ENCODE results near the gene GRIK3.

Gene GRIK3

DNA sequence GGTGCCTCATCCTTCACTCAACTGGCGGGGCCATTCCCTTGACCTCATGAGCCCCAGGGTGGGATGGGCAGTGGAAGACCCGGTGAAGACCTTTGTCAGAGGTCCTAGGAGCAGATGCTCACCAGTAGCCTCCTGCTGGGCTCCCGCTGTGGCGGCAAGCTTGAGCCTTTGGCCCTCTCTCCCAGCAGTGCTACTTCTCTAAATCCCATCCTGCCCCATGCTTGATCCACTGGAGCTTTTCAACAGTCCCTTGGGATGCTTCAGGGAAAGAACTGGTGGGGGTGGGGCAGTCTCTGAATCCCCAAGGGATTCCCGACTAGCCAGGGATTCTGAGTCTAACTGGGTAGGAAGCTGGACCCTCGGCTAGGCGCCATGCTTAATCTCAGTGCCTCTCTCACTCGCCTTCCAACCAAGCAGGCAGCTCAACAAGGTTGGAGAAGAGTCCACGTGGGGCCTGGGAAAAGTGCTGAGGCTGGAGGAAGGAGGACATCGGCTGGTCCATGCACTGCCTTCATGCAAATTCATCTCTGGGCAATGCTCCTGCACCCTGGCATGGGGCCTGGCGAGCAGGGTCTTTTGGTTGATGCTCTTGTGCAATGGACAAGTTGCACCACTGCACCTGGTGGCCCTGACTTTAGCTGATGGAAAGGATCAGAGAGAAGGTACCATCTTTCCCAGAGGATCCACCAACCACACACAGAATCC is 190.3 kb downstream of the GRIK3 start:
- H3K4me3 ChIP-seq (ENCODE audit: low read length) = no peak overlapping the region
- no peak for TF ChIP-seq ZNF274 (IDR thresholded peaks at IDR 0.05; ENCODE audit: low read depth, low read length)

DNA sequence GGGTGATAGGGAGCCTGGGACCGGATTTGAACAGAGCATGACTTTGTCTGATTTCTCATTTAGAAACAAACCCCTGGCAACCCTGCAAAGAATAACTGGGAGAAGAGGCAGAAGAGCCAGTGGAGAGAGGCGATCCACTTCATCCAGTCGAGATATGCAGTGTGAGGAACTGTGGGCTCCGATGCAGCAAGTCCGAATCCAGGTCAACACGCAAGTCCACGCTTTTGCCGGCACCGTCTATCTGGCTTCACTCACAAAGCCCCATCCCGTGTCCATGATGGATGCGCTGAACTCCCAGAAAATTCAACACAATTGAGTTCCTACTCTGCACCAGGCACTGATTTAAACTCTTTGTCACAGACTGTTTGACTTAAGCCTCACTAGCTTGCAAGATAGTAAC is 191.3 kb downstream of the GRIK3 start:
- no peak for TF ChIP-seq ZNF274 (IDR thresholded peaks at IDR 0.05; ENCODE audit: low read depth, low read length)
- no peak overlapping the region for H3K4me3 ChIP-seq (ENCODE audit: low read length)

DNA sequence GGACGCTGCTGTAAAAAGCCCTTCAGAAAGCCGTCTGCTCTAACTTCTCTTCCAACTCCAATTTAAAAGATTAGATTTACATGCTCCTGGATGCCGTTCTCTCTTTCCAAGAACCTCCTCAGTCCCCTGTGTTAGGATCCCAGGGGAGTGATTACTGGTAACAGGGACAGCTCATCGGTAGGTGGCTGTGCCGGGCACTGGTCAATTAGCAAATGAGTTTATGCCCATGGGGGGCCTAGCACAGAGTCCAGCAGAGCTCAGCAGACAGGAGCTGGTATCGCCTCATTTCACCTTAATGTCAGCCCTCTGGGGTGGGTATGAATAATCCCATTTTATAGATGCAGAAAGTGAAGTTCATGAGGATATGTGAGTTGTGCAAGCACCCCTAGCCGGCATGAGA is 191.9 kb downstream of the GRIK3 start:
- no peak for TF ChIP-seq ZNF274 (IDR thresholded peaks at IDR 0.05; ENCODE audit: low read depth, low read length)
- H3K4me3 ChIP-seq (ENCODE audit: low read length) = no peak overlapping the region

DNA sequence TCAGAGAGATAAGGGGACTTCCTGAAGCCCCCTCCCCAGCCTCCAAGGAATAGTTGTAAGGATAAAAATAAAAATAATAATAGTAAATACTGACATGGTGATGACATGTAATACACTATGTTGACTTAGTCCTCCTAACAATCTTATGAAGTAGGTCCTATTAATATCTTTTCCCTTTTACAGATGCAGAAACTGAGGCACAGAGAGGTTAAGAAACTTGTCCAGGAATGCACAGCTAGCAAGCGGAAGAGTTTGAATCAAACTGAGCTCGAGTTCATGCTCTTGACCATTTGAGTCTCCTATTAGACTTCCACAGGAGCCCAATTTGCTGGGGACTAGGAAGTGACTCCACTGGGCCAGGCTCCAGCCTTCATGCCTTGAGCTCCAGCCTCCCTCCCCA is 194.8 kb downstream of the GRIK3 start:
- H3K4me3 ChIP-seq (ENCODE audit: low read length) = no peak overlapping the region
- TF ChIP-seq ZNF274 (IDR thresholded peaks at IDR 0.05; ENCODE audit: low read depth, low read length) = no peak

DNA sequence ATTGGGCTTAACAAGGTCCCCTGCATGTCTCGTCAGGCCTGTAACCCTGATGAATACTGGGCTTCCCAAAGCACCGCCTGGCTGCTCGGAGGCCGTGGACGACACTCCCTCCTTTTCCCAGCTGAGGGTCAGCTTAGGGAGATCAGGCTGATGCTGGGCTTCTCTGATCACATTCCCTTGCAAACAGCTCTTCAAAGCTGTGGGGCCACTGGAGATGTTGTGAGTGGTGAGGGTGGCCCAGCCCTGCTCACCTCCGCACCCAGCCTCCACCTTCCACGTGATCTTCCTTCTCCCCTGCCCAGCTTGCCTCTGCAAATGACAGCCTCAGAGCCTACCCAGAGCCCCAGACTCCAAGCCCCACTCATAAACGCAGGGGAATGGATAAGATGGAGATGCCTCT is 195.4 kb downstream of the GRIK3 start:
- H3K4me3 ChIP-seq (ENCODE audit: low read length) = no peak overlapping the region

DNA sequence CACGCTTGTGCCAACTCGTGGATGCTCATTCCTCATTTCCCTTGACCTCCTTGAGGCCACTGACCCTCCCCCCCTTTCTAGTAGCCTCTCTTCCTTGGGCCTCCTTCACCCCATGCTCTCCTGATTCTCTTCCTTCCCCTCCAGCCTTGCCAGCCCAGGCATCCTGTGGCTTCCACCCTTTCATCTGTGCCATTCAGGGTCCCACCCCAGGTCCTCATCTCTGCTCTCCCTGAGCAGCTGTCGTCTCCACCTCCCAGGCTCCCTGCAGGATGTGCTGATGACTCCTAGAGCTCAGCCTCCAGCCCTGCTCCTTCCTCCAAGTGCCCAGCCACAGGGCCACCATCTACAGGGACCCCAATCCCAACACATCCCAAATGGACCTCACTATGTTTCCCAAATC is 197.4 kb downstream of the GRIK3 start:
- no peak overlapping the region for H3K4me3 ChIP-seq (ENCODE audit: low read length)
- TF ChIP-seq ZNF274 (IDR thresholded peaks at IDR 0.05; ENCODE audit: low read depth, low read length) = no peak

More for the DNA sequence above, 195.4 kb downstream of the GRIK3 start:
- TF ChIP-seq ZNF274 (IDR thresholded peaks at IDR 0.05; ENCODE audit: low read depth, low read length) = no peak

DNA sequence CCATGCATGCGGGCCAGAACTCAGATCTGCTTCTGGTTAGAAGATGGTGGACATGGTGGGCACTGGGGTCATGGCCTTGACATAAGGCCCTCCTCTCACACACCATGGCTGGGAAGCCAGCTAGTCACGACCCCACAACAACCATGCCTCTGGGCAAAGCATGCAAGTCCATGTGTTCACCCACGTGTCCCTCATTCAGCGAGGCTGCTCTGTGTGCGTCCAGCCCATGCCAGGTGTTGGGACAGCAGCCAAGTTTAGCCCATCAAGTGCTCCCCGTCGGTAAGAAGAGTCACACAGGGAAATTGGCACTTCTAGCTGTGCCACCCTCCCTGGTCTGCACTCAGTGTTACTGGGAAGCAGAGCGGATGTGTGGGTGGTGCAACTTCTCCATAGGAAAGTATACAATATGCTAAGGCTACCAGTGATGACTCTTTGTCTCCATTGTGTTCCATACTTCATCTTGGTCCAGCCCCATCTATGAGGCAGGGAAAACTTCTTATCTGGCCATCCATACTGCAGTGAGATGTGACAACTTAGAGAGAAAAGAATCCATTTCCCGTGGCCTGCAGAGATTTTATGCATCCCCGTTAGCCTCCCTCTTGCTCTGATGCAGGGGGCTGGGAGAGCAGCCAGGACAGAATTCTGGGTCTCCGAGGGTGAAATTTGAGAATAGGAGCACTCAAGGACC is 198.0 kb downstream of the GRIK3 start:
- no peak for TF ChIP-seq ZNF274 (IDR thresholded peaks at IDR 0.05; ENCODE audit: low read depth, low read length)

DNA sequence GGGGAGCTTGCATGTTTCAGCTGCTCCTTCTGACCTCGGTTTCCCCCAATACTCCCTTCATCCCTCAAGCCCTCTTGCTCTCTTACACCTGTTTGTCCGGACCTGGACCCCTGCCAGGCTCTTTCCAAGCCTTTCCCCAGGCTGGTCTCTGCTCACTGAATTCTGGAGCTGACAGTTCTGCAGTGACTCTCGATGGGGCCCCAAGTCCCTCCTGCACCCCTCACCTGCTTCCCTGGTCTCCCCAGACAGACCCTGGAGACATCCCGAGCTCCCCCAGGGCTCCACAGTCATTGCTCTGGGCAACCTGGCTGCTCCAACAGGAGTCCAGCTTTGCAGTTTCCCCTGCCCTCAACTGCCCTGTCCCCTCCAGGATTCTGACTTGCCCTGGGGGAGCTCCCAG is 198.6 kb downstream of the GRIK3 start:
- no peak overlapping the region for H3K4me3 ChIP-seq (ENCODE audit: low read length)
- TF ChIP-seq ZNF274 (IDR thresholded peaks at IDR 0.05; ENCODE audit: low read depth, low read length) = no peak

More for the DNA sequence above, 198.0 kb downstream of the GRIK3 start:
- no peak overlapping the region for H3K4me3 ChIP-seq (ENCODE audit: low read length)

DNA sequence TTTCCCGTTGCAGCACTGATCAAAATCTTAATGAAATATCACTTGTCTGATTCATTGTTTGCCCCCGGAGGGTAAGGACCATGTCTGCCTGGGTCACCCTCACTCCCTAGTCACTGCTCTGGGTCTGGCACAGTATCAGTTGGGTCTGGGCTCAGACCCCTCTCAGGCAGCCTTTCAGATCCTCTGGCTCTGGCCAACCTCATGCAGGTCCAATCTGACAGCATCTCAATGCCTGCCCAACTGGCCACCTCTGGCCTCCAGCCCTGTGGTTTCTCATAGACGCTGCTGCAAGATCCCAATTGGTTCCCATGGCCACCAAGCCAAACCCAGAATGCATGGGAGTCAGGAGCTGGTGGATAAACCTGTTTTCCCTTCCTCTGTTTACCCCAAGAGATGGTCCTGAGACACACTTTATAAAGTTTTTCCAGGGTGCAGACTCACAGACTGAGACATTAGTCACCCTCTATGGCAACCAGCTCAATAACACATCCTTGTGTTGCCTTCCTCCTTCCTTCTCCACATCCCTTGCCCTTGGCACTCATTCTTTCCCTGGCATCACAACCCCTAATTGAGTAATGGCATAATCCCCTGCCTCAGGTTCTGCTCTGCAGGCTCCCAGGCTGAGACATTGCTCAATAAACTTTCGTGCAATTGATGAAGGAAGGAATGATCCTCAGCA is 199.2 kb downstream of the GRIK3 start:
- H3K4me3 ChIP-seq (ENCODE audit: low read length) = no peak overlapping the region
- no peak for TF ChIP-seq ZNF274 (IDR thresholded peaks at IDR 0.05; ENCODE audit: low read depth, low read length)

DNA sequence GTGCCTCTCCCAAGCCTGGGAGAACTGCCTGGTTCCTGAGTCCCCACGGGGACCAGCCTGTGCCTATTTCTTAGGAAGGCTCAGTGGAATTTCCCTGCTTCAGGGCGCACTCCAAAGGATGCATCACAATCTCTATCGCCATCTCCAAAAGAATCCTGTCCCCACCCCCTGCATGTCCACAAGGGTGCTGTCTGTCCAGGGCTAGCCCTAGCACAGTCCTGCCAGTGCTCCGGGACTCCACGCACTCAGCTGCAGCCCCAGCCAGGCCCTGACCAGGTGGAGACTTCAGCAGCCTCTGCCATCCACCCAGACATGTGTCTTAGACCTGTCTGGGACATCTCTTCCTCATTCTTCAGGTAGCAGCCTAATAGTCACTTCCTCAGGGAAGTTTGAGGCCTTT is 199.7 kb downstream of the GRIK3 start:
- H3K4me3 ChIP-seq (ENCODE audit: low read length) = no peak overlapping the region
- TF ChIP-seq ZNF274 (IDR thresholded peaks at IDR 0.05; ENCODE audit: low read depth, low read length) = no peak

DNA sequence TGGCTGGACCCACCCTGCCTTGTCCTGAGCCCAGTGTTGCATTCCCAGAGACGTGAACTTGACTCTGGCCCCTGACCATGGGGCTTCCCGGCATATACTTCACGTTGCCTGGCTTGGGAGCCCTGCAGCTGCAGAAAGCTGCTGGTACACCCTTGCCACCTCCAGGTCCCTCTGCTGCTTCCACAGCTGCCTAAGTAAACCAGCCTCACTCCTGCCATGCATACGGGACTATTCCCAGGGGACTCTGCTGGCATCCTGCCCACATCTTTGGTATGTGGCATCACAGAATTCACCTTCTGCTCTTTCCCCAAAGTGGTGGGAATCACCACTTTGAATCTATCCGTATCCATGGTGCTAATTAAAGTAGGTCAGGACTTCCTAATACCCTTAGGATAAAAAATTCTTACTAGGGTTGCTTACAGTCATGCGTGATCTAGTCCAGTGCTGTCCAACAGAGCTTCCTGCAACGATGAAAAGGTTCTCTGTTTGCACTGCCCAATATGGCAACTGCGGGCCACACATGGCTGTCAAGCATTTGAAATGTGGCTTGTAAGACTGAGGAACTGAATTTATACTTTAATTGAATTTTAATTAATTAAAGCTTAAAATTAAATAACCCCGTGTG is 203.0 kb downstream of the GRIK3 start:
- H3K4me3 ChIP-seq (ENCODE audit: low read length) = no peak overlapping the region
- TF ChIP-seq ZNF274 (IDR thresholded peaks at IDR 0.05; ENCODE audit: low read depth, low read length) = no peak

DNA sequence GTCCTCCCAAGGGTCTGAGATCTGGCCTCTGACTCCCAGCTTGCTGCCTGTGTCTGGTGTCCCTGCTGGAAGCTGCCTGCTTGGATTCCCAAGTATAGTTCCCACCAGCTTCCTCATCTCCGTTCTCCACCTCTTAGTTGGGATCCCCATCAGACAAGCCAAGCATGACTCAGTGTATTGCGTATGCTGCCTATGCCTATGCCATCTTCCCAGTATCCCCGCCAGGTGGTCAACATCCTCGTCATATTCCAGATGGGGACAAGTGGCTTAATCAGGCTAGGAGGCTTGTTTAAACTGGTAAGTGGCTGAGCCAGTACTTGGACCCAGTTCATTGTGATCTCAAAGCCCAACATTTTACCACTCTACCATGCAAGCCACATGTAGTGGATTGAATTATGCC is 204.4 kb downstream of the GRIK3 start:
- no peak overlapping the region for H3K4me3 ChIP-seq (ENCODE audit: low read length)
- no peak for TF ChIP-seq ZNF274 (IDR thresholded peaks at IDR 0.05; ENCODE audit: low read depth, low read length)

DNA sequence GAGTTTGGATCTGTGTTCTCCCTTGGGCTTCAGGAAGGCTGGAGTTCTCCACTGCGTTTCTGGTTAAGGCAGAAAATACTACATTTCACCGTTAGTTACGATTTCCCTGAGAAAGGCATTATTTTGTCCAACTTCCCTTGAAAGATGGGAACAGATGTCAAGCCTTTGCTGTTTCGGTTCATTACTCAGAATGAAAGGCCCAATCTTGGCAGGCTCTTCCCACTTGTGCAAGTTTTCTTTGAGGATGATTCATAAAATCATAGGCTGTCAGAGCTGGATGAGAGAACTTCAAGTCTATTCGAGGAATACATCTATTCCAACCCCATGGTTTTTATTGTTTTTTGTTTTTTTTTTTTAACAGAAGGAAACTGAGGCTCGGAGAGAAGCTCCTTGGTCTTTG is 205.2 kb downstream of the GRIK3 start:
- no peak for TF ChIP-seq ZNF274 (IDR thresholded peaks at IDR 0.05; ENCODE audit: low read depth, low read length)
- H3K4me3 ChIP-seq (ENCODE audit: low read length) = no peak overlapping the region

DNA sequence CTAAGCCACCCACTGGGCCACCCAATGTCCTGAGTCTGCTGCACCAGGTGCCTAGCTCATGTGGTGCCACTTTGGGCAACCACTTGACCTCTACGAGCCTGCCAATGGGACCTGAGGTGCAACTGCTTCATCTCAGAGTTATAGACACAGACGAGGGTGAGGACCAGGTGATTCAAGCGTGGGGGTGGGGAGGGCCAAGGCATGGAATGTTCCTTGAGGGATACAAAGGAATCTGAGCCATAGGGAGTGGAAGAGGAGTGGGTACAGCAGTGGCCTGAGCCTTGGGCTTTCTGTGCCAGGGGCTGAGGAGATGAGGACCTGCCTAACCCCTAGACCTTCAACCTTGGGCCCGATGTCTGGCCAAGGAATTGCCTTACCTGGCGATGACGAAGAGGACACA is 209.1 kb downstream of the GRIK3 start:
- no peak overlapping the region for H3K4me3 ChIP-seq (ENCODE audit: low read length)
- TF ChIP-seq ZNF274 (IDR thresholded peaks at IDR 0.05; ENCODE audit: low read depth, low read length) = no peak

All from GM08714 (cell line).